ENCODE results near the gene GALNTL6. TPM values are rescaled to one million over a fixed set of nuclear protein-coding genes. Genes with fewer than 3 reads are reported as not detected.

The GALNTL6 gene
- total RNA-seq, 6 donors from 2014 or later: 0.26 to 18.9 TPM; not detected in 4

DNA sequence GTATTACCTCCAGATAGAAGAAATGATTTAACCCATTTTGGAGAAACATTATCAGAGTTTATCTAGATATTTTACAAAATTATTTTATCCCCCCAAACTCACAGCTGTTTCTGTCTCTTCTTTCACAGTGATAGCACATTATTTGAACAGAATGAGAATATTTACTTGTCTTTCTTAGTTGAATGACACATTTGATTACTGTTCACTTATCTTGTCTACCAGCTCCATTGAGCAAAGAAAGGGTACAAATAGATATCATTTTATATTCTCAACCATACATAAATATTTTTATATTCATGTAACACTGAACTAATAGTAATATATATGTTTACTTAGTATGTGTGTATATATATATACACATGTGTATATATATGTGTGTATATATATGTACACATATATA, 364.2 kb downstream of the GALNTL6 start:
- Histone ChIP-seq H3K9me3 (peaks cover 0 to 3% (median 0%) of the 10 kb centered on the region in 4 donors), H3K4me3 (no peak overlapping the region), H3K4me1 (no peaks in the 10 kb centered on the region), H3K36me3 (no peaks in the 10 kb centered on the region), H3K27ac (no peak overlapping the region), H3K27me3 (no peaks in the 10 kb centered on the region)
- ATAC-seq (ENCODE audit: low FRiP score in 2 of 2) (no peak), DNase-seq (no peak)
- TF ChIP-seq POLR2AphosphoS5 (IDR thresholded peaks at IDR 0.05): no peak
- TF ChIP-seq POLR2A (IDR thresholded peaks at IDR 0.05): no peak
- TF ChIP-seq, protein P1, sequence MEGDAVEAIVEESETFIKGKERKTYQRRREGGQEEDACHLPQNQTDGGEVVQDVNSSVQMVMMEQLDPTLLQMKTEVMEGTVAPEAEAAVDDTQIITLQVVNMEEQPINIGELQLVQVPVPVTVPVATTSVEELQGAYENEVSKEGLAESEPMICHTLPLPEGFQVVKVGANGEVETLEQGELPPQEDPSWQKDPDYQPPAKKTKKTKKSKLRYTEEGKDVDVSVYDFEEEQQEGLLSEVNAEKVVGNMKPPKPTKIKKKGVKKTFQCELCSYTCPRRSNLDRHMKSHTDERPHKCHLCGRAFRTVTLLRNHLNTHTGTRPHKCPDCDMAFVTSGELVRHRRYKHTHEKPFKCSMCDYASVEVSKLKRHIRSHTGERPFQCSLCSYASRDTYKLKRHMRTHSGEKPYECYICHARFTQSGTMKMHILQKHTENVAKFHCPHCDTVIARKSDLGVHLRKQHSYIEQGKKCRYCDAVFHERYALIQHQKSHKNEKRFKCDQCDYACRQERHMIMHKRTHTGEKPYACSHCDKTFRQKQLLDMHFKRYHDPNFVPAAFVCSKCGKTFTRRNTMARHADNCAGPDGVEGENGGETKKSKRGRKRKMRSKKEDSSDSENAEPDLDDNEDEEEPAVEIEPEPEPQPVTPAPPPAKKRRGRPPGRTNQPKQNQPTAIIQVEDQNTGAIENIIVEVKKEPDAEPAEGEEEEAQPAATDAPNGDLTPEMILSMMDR (IDR thresholded peaks at IDR 0.05): no peak
- TF ChIP-seq EP300 (IDR thresholded peaks at IDR 0.05): no peak

DNA sequence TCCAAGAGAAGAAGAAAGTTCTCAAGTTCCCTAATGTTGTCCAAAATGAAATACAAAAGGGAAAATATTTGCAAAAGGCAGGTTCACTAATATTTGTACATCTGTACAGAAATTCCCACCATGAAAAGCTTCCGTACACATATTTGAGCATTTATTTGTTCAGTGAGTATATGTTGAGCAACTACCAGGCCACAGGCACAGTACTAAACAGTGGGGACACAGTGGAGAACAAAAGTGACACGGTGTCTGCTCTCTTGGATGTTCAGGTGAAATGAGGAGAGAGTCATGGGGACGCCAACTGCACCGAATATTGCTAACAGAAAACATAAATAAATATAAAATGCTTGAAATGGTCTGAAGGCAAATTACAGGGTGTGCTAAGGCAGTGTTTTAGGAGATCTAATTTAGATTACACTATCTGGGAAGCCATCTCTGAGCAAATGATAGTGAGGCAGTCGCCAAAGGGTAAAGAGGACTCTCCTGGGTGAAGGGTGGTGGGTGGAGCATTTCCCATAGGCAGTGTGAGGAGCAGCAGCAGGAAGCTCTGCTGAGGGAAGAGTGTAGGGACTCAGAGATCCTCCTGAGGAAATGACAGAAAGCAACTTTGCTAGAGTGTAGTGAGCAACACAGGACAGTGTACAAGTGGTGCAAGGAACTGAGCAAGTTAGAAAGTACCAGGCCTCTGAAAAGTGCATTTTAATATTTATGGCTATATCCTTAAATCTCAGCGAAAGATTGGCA, 375.2 kb downstream of the GALNTL6 start:
- DNase-seq (no peak), ATAC-seq (ENCODE audit: low FRiP score in 2 of 2) (no peak)
- Histone ChIP-seq H3K4me3 (no peak overlapping the region), H3K9me3 (no peaks in the 10 kb centered on the region), H3K36me3 (no peaks in the 10 kb centered on the region), H3K27me3 (no peaks in the 10 kb centered on the region), H3K4me1 (no peaks in the 10 kb centered on the region), H3K27ac (no peak overlapping the region)
- WGBS, 2 donors: 70 to 72% methylated on average over 6 of the region's 6 CpGs
- no peak for TF ChIP-seq POLR2A (IDR thresholded peaks at IDR 0.05)
- TF ChIP-seq, protein P1 (IDR thresholded peaks at IDR 0.05): no peak
- TF ChIP-seq EP300 (IDR thresholded peaks at IDR 0.05): no peak
- TF ChIP-seq POLR2AphosphoS5 (IDR thresholded peaks at IDR 0.05): no peak

DNA sequence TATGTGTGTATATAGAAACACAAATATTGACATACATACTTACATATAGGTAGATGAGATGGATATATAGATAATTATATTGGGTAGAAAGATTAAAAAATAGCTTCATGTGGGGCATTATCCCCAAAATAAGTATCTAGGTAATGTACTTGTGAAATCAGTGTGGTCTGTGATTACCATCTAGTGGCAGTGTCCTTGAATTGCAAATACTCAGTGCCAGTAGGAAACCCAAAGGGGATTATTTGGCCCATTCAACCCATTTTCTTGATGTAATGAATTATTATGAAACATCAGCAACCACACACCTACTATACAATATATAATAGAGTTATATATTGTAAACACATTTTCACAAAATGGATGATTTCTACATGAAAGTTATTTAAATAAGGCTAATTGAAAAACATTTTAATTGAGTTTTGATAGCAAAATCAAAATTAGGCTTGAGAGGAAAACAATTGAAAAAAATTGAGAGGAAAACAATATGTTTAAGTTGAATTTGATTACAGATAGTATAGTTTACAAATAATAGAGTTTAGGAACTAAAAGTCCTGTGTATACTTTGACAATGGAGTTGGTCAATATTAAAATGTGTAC, 389.4 kb downstream of the GALNTL6 start:
- H3K9me3 ChIP-seq: no peaks in the 10 kb centered on the region
- no peak for DNase-seq
- no peak overlapping the region for H3K27ac ChIP-seq
- no peak overlapping the region for H3K4me3 ChIP-seq
- TF ChIP-seq, protein P1 (IDR thresholded peaks at IDR 0.05): peak in 3 of 6 experiments; percentile 18 to 37 (median 33)
- TF ChIP-seq EP300 (IDR thresholded peaks at IDR 0.05): no peak
- H3K4me1 ChIP-seq: no peaks in the 10 kb centered on the region
- H3K36me3 ChIP-seq: no peaks in the 10 kb centered on the region
- H3K27me3 ChIP-seq: no peaks in the 10 kb centered on the region
- no peak for ATAC-seq (ENCODE audit: low FRiP score in 2 of 2)

DNA sequence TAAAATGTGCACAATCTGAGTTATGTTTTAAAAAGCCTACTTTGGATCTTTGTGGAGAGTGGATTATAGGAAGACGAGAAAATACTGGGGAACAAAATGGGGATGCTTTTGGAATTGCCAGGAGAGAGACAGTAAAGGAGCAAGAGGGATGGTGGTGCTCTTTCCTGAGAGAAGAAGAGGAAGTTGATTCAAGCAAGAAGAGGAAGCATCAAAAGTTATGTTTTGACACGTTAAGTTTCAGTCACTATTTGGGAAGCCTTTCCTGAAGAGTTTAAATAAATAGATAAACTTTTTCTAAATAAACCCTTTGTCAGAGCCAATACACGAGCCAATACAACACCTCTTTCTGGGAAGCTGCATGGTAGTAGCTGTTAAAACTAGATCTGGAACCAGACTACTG, 394.1 kb downstream of the GALNTL6 start:
- DNase-seq (no peak), ATAC-seq (ENCODE audit: low FRiP score in 2 of 2) (peak in 1 of 2 donors; percentile 53)
- WGBS, 2 donors: 37 to 40% methylated on average over 3 of the region's 3 CpGs
- H3K27ac ChIP-seq: no peak overlapping the region
- H3K4me3 ChIP-seq: no peak overlapping the region
- H3K9me3 ChIP-seq: no peaks in the 10 kb centered on the region
- no peak for TF ChIP-seq POLR2AphosphoS5 (IDR thresholded peaks at IDR 0.05)
- TF ChIP-seq, protein P1 (IDR thresholded peaks at IDR 0.05): no peak
- TF ChIP-seq EP300 (IDR thresholded peaks at IDR 0.05): no peak
- TF ChIP-seq POLR2A (IDR thresholded peaks at IDR 0.05): no peak
- H3K36me3 ChIP-seq: no peaks in the 10 kb centered on the region
- H3K4me1 ChIP-seq: no peaks in the 10 kb centered on the region
- no peaks in the 10 kb centered on the region for H3K27me3 ChIP-seq

DNA sequence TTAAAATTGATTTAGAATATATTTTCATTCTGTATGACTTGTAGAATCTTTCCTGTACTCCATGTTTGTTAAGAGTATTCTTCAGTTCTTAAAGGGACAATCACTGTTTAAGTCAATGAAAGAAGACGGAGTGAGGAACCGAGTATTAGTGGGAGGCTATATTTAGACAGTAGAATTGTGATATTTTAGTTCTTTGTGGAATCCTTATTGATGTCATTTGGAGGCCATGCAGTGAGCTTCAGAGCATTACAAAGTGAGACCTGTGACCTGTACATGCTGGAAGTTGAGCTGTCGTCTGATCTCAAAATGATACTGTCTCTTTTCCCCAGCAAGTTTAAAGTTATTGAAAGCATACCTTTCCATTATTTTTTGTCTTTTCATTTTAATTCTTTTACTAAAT, 394.7 kb downstream of the GALNTL6 start:
- no peak overlapping the region for H3K4me3 ChIP-seq
- H3K36me3 ChIP-seq: no peaks in the 10 kb centered on the region
- ATAC-seq (ENCODE audit: low FRiP score in 2 of 2) (peak in 1 of 2 donors; percentile 41), DNase-seq (no peak)
- no peak overlapping the region for H3K27ac ChIP-seq
- no peaks in the 10 kb centered on the region for H3K27me3 ChIP-seq
- no peaks in the 10 kb centered on the region for H3K4me1 ChIP-seq
- WGBS, 2 donors: 38 to 43% methylated on average over 3 of the region's 3 CpGs
- TF ChIP-seq, protein P1 (IDR thresholded peaks at IDR 0.05): no peak
- TF ChIP-seq EP300 (IDR thresholded peaks at IDR 0.05): no peak
- no peak for TF ChIP-seq POLR2AphosphoS5 (IDR thresholded peaks at IDR 0.05)
- TF ChIP-seq POLR2A (IDR thresholded peaks at IDR 0.05): no peak
- no peaks in the 10 kb centered on the region for H3K9me3 ChIP-seq
